Neural cell (in vitro differentiated cells): Measurements from ENCODE around the gene ARF1. TPM values are rescaled to one million over a fixed set of nuclear protein-coding genes. Genes with fewer than 3 reads are reported as not detected.

Experiments
- H2AFZ ChIP-seq: fragments of 200-600, 300-800 bp; sonication (generic), shearing (Covaris generic); 2 replicates; pipeline ENCODE4 v1.6.0; 2014; ENCODE audit warnings: low read depth, mild to moderate bottlenecking, antibody characterized with exemption, low read length, moderate library complexity
- H3F3A ChIP-seq: fragments of 200-600 bp; shearing (Covaris generic); 2 replicates; pipeline ENCODE4 v1.6.1; 2016; ENCODE audit warnings: mild to moderate bottlenecking, moderate library complexity, mixed read lengths, antibody characterized with exemption, low read length; ENCODE audit not compliant: insufficient read depth, poor library complexity, severe bottlenecking
- H3K27ac ChIP-seq: fragments of 200-600, 300-800 bp; sonication (generic), shearing (Covaris generic); 2 replicates; pipeline ENCODE4 v1.5.1; 2014; ENCODE audit warnings: mild to moderate bottlenecking, low read length, moderate library complexity
- H3K27me3 ChIP-seq: fragments of 300-800, 200-600 bp; sonication (generic), shearing (Covaris generic); 2 replicates; pipeline ENCODE4 v1.6.0; 2014; ENCODE audit warnings: mild to moderate bottlenecking, low read depth, low read length, moderate library complexity; ENCODE audit not compliant: insufficient read depth
- H3K36me3 ChIP-seq: fragments of 300-800, 200-600 bp; sonication (generic), shearing (Covaris generic); 2 replicates; pipeline ENCODE4 v1.5.1; 2014; ENCODE audit warnings: mild to moderate bottlenecking, antibody characterized with exemption, low read length, moderate library complexity; ENCODE audit not compliant: insufficient read depth
- H3K4me2 ChIP-seq: fragments of 300-800, 200-600 bp; sonication (generic), shearing (Covaris generic); 2 replicates; pipeline ENCODE4 v1.6.0; 2014; ENCODE audit warnings: mild to moderate bottlenecking, low read length
- H3K4me3 ChIP-seq: fragments of 300-800, 200-600 bp; sonication (generic), shearing (Covaris generic); 2 replicates; pipeline ENCODE4 v1.5.1; 2014; ENCODE audit warnings: mild to moderate bottlenecking, low read length, moderate library complexity
- H3K79me2 ChIP-seq: fragments of 200-600 bp; shearing (Covaris generic); replicated peaks from 2 replicates; pipeline ENCODE4 v1.6.0; 2014; ENCODE audit warnings: mild to moderate bottlenecking, low read length, moderate library complexity; ENCODE audit not compliant: insufficient read depth
- H3K9ac ChIP-seq: fragments of 300-800, 200-600 bp; sonication (generic), shearing (Covaris generic); 2 replicates; pipeline ENCODE4 v1.6.1; 2016; ENCODE audit warnings: mild to moderate bottlenecking, low read length, mixed read lengths
- H3K9me2 ChIP-seq: fragments of 200-600 bp; shearing (Covaris generic); 2 replicates; pipeline ENCODE4 v1.6.1; 2016; ENCODE audit warnings: mild to moderate bottlenecking, low read length, mixed read lengths; ENCODE audit not compliant: insufficient read depth
- H3K9me3 ChIP-seq: fragments of 200-600, 300-800 bp; sonication (generic), shearing (Covaris generic); 2 replicates; pipeline ENCODE4 v1.6.1; 2016; ENCODE audit warnings: mild to moderate bottlenecking, mixed run types, low read length, moderate library complexity, mixed read lengths
- H4K20me1 ChIP-seq: fragments of 200-600 bp; shearing (Covaris generic); 2 replicates; pipeline ENCODE4 v1.6.1; 2016; ENCODE audit warnings: mild to moderate bottlenecking, mixed run types; ENCODE audit not compliant: insufficient read depth
- CTCF ChIP-seq: fragments of 450-650 bp; IDR thresholded peaks from 2 replicates; pipeline ENCODE4 v1.5.1; 2014; ENCODE audit warnings: antibody characterized with exemption, mild to moderate bottlenecking, moderate library complexity; ENCODE audit not compliant: poor library complexity, severe bottlenecking
- EP300 ChIP-seq: fragments of 450-650 bp; conservative IDR thresholded peaks from 2 replicates; pipeline ENCODE4 v1.6.1; 2014; ENCODE audit warnings: antibody characterized with exemption, mild to moderate bottlenecking, moderate library complexity; ENCODE audit not compliant: poor library complexity, severe bottlenecking
- EZH2 ChIP-seq: fragments of 200-600, 300-800 bp; shearing (Covaris generic), sonication (generic); IDR thresholded peaks from 2 replicates; pipeline ENCODE4 v1.6.1; 2014; ENCODE audit warnings: antibody characterized with exemption, low read length, borderline replicate concordance, mild to moderate bottlenecking; ENCODE audit not compliant: insufficient read depth, poor library complexity, severe bottlenecking
- MXI1 ChIP-seq: fragments of 450-650 bp; conservative IDR thresholded peaks from 2 replicates; pipeline ENCODE4 v1.6.1; 2014; ENCODE audit warnings: antibody characterized with exemption, mild to moderate bottlenecking; ENCODE audit not compliant: poor library complexity, severe bottlenecking
- POLR2AphosphoS5 ChIP-seq: IDR thresholded peaks from 2 replicates; pipeline ENCODE4 v1.6.1; 2012
- RAD21 ChIP-seq: fragments of 450-650 bp; conservative IDR thresholded peaks from 2 replicates; pipeline ENCODE4 v1.6.1; 2014; ENCODE audit warnings: antibody characterized with exemption, mild to moderate bottlenecking, moderate library complexity
- REST ChIP-seq: IDR thresholded peaks from 2 replicates; pipeline ENCODE4 v1.6.1; 2012; ENCODE audit warnings: borderline replicate concordance
- SMC3 ChIP-seq: fragments of 450-650 bp; conservative IDR thresholded peaks from 2 replicates; pipeline ENCODE4 v1.6.1; 2014; ENCODE audit warnings: antibody characterized with exemption, mild to moderate bottlenecking, moderate library complexity; ENCODE audit not compliant: poor library complexity
- TAF1 ChIP-seq: IDR thresholded peaks from 2 replicates; pipeline ENCODE4 v1.6.1; 2012; ENCODE audit warnings: low read depth
- polyA plus RNA-seq: library from polyadenylated mRNA; depleted of rRNA; stranded (reverse); fragments of >200 nt; gene quantifications from 2 replicates; pipeline ENCODE4 v1.2.3, GENCODE V29; 2014

The ARF1 gene
- polyA plus RNA-seq, 1 donor from 2014 or later: 168 TPM

- H3K36me3 ChIP-seq: no peaks in the 10 kb centered on the region
- H3K27ac ChIP-seq: no peak overlapping the region
- H3K27me3 ChIP-seq: no peaks in the 10 kb centered on the region
- no peaks in the 10 kb centered on the region for H3K79me2 ChIP-seq
- no peaks in the 10 kb centered on the region for H3K9me3 ChIP-seq
- H2AFZ ChIP-seq: no peak overlapping the region
- no peak overlapping the region for H3K9ac ChIP-seq
- H4K20me1 ChIP-seq: no peaks in the 10 kb centered on the region
- H3K4me2 ChIP-seq: no peak overlapping the region
- TF ChIP-seq CTCF (no peak), REST (no peak), POLR2AphosphoS5 (no peak), MXI1 (no peak), RAD21 (no peak), EZH2 (no peak), EP300 (no peak), SMC3 (no peak), TAF1 (no peak)
- H3F3A ChIP-seq: no peaks in the 10 kb centered on the region
- no peak overlapping the region for H3K4me3 ChIP-seq
- no peaks in the 10 kb centered on the region for H3K9me2 ChIP-seq
Measured at GRCh38 chr1:228048659-228049298, 33.7 kb upstream of the ARF1 start.

GRCh38 chr1:228050571-228051231 lies 31.8 kb upstream of the ARF1 start:
- Histone ChIP-seq H3K4me3 (no peak overlapping the region), H3F3A (no peaks in the 10 kb centered on the region), H2AFZ (no peak overlapping the region), H3K9me3 (no peaks in the 10 kb centered on the region), H3K36me3 (no peaks in the 10 kb centered on the region), H3K9ac (no peak overlapping the region), H3K79me2 (no peaks in the 10 kb centered on the region), H4K20me1 (no peaks in the 10 kb centered on the region), H3K27me3 (peaks cover 4% of the 10 kb centered on the region), H3K4me2 (no peak overlapping the region), H3K9me2 (no peaks in the 10 kb centered on the region), H3K27ac (no peak overlapping the region)
- TF ChIP-seq RAD21 (no peak), EP300 (no peak), REST (no peak), CTCF (no peak), MXI1 (no peak), EZH2 (no peak), SMC3 (no peak), TAF1 (no peak)
